Activated CD8-positive, alpha-beta T cell treated with anti-CD3 and anti-CD28 coated beads for 36 hours (primary cell): ENCODE results near the gene ACAP1. TPM values are rescaled to one million over a fixed set of nuclear protein-coding genes. Genes with fewer than 3 reads are reported as not detected.

Experiments used
- ATAC-seq: fragments of 200-7000 bp; cut with Tn5 transposase; one replicate; pipeline ENCODE4 v1.10.0; 2021; ENCODE audit warnings: mild to moderate bottlenecking, moderate library complexity
- CTCF ChIA-PET: fragments of 350-600 bp; sonication (Branson Sonifier 250); formaldehyde crosslinking; loops from one replicate; lab custom pipeline; 2021; ENCODE audit warnings: antibody characterized with exemption; lab: Charles Lee
- POLR2A ChIA-PET: fragments of 350-600 bp; sonication (Branson Sonifier 250); formaldehyde crosslinking; loops from one replicate; lab custom pipeline; 2021; ENCODE audit warnings: antibody characterized with exemption; lab: Charles Lee
- DNase-seq: peaks from one replicate; pipeline ENCODE4 v3.0.0-alpha.2; 2020
- H3K27ac Mint-ChIP-seq: one replicate; pipeline ENCODE4 v1.8.0; 2021; ENCODE audit warnings: mild to moderate bottlenecking, mixed read lengths
- H3K27me3 Mint-ChIP-seq: one replicate; pipeline ENCODE4 v1.8.0; 2021; ENCODE audit warnings: mixed read lengths
- H3K36me3 Mint-ChIP-seq: one replicate; pipeline ENCODE4 v1.8.0; 2021; ENCODE audit warnings: low read depth, mixed read lengths
- H3K4me1 Mint-ChIP-seq: one replicate; pipeline ENCODE4 v1.8.0; 2021; ENCODE audit warnings: low read depth, mixed read lengths
- H3K4me3 Mint-ChIP-seq: one replicate; pipeline ENCODE4 v1.8.0; 2021; ENCODE audit warnings: mild to moderate bottlenecking, moderate library complexity, mixed read lengths
- H3K9me3 Mint-ChIP-seq: one replicate; pipeline ENCODE4 v1.8.0; 2021; ENCODE audit warnings: mixed read lengths
- intact Hi-C: fragments of 100-400 bp; cut with micrococcal nuclease; formaldehyde crosslinking; loops from one replicate; pipeline ENCODE4 v1.10.0; 2022
- total RNA-seq, 2 experiments: library from RNA; stranded (reverse); gene quantifications; one replicate each; pipeline ENCODE4 v1.2.3, GENCODE V29; 2021
- TF ChIP-seq, protein P1 (sequence below): fragments of 200-600 bp; IDR thresholded peaks from one replicate; pipeline ENCODE4 v1.8.0; 2022; ENCODE audit warnings: antibody characterized with exemption, mild to moderate bottlenecking

The ACAP1 gene
- total RNA-seq, 2 experiments from 2014 or later, result 309 to 342 TPM

DNA sequence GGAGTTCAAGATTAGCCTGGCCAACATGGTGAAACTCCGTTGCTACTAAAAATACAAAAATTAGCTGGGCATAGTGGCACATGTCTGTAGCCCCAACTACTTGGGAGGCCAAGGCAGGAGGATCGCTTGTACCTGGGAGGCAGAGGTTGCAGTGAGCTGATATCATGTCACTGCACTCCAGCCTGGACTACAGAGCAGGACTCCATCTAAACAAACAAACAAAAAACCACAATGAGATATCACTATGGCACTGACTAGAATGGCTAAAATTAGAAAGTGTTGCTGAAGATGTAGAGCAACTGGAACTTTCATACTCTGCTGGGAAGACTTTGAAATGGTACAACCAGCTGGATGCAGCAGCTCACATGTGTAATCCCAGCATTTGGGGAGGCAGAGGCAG lies 38.0 kb downstream of the ACAP1 start:
- ChIA-PET POLR2A (interaction anchor here (2.9 kb wide), 1 partner anchor 9 kb away, joined by 11 read pairs; no protein-coding TSS in a partner anchor), CTCF (interaction anchor here (3.9 kb wide), 1 partner anchor 18 kb away, joined by 17 read pairs; no protein-coding TSS in a partner anchor)
- ATAC-seq (no peak), DNase-seq (no peak)
- Mint-ChIP-seq H3K27me3 (peaks cover 8% of the 10 kb centered on the region), H3K4me3 (no peak overlapping the region), H3K27ac (no peak overlapping the region), H3K4me1 (peaks cover 2% of the 10 kb centered on the region), H3K36me3 (peaks cover 2% of the 10 kb centered on the region), H3K9me3 (peaks cover 4% of the 10 kb centered on the region)
- intact Hi-C loops, result no loop called here
- TF ChIP-seq, protein P1, sequence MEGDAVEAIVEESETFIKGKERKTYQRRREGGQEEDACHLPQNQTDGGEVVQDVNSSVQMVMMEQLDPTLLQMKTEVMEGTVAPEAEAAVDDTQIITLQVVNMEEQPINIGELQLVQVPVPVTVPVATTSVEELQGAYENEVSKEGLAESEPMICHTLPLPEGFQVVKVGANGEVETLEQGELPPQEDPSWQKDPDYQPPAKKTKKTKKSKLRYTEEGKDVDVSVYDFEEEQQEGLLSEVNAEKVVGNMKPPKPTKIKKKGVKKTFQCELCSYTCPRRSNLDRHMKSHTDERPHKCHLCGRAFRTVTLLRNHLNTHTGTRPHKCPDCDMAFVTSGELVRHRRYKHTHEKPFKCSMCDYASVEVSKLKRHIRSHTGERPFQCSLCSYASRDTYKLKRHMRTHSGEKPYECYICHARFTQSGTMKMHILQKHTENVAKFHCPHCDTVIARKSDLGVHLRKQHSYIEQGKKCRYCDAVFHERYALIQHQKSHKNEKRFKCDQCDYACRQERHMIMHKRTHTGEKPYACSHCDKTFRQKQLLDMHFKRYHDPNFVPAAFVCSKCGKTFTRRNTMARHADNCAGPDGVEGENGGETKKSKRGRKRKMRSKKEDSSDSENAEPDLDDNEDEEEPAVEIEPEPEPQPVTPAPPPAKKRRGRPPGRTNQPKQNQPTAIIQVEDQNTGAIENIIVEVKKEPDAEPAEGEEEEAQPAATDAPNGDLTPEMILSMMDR, result no peak

DNA sequence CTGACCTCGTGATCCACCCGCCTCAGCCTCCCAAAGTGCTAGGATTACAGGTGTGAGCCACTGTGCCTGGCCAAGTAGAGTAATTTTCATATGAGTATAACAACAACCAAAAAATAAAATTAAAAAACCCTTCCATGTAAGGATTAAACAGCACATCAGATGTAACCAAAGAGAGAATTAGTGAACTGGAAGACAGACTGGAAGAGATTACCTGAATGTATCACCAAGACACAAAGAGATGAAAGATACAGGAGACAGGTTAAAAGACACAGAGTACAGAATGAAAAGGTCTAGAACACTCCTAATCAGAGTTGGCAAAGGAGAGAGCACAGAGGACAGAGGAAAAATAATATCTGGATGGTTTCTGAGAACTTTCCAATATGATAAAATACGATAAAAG lies 42.8 kb downstream of the ACAP1 start:
- ChIA-PET CTCF (no interaction called here), POLR2A (no interaction called here)
- Mint-ChIP-seq H3K4me1 (peaks cover 5% of the 10 kb centered on the region), H3K4me3 (no peak overlapping the region), H3K9me3 (peaks cover 4% of the 10 kb centered on the region), H3K27me3 (peaks cover 36% of the 10 kb centered on the region), H3K27ac (no peak overlapping the region), H3K36me3 (peaks cover 2% of the 10 kb centered on the region)
- ATAC-seq (no peak), DNase-seq (no peak)
- TF ChIP-seq, protein P1, result no peak
- intact Hi-C loops, result no loop called here

DNA sequence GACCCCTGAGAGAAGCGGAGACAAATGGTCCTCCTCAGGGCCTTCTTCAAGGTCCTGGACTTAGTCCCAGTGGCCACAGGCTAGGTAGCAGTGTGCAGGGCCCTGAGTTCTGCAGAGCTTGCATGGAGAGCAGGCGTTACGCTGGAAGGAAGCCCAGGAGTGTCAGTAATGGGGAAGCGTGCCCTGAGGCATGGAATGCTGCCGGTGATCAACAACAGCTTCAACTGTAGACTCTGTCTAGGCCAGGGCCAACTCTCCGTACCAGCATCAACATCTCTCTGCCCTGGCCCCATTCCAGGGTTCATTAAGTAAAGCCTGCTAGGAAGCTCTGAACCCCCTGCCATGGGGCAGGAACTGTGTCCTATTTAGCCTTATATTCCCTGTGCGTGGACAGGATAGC lies 44.0 kb downstream of the ACAP1 start:
- intact Hi-C loops, result no loop called here
- Mint-ChIP-seq H3K9me3 (peaks cover 4% of the 10 kb centered on the region), H3K4me1 (peaks cover 9% of the 10 kb centered on the region), H3K36me3 (peaks cover 2% of the 10 kb centered on the region), H3K4me3 (no peak overlapping the region), H3K27ac (no peak overlapping the region), H3K27me3 (peaks cover 36% of the 10 kb centered on the region)
- ChIA-PET CTCF (interaction anchor here (1.0 to 1.1 kb wide), 2 partner anchors 24 to 25 kb away, joined by 4 read pairs; partner anchors contain the start of gene TMEM95), POLR2A (interaction anchor here (0.7 to 1.5 kb wide), 4 partner anchors 9 to 57 kb away, joined by 3 to 6 read pairs (median 4); no protein-coding TSS in a partner anchor)
- ATAC-seq, result no peak
- DNase-seq, result no peak
- TF ChIP-seq, protein P1, result no peak

DNA sequence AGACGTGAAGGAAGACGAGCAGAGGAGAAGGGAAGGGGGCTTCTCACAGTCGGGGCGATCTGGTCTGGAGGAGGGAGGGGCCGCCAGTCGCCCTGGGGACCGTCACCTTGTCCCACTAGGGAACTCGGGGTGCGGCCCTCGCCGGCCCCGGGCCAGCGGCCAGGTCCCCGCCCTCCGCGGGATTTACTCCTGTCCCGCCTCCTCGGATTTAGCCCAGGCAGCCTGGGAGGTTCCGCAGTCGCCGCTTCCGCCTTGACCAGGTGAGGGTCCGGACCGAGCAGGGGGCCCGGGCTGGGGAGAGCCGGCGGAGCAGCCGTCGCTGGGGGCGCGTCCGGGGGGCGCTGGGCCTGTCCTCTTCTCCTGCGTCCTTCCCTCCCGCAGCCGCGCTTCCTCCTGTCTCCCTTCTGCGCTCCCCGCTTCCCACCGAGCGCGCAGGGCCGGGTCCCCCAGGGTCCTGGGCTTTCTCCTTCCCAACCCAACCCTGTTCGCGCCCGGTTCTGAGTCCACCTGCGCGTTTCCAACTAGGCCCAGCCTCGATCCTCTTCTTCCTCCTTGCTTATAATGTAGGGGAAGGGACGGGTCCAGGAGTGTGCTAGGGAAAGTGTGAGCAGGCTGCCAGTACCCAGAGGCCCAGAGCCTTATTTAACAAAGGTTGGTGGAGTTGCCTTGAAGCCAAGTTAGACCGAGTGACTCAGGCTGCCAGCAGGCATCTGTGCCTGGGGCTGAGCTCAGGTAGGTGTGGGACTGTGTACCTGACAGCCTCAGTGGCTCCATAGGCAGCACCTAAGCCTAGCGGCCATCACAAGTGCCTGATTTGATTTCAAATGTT lies 44.7 kb downstream of the ACAP1 start, which contains the start of gene TNK1:
Gene TNK1, plus strand, starts transcription at position 235 of the 829 bp plus-strand sequence. CDS start 1,838 bp downstream, outside the sequence.
- peaks cover 4% of the 10 kb centered on the region for H3K9me3 Mint-ChIP-seq
- DNase-seq (no peak), ATAC-seq (no peak)
- intact Hi-C loops, result no loop called here
- H3K4me3 Mint-ChIP-seq, result no peak within 1 kb of the TSS
- peaks cover 2% of the 10 kb centered on the region for H3K36me3 Mint-ChIP-seq
- H3K27ac Mint-ChIP-seq, result no peak within 1 kb of the TSS
- ChIA-PET POLR2A (interaction anchor here (0.7 to 1.5 kb wide), 4 partner anchors 8 to 56 kb away, joined by 3 to 6 read pairs (median 4); no protein-coding TSS in a partner anchor), CTCF (interaction anchor here (1.0 to 1.7 kb wide), 3 partner anchors 24 to 26 kb away, joined by 4 to 8 read pairs (median 4); partner anchors contain the start of gene TMEM95)
- H3K4me1 Mint-ChIP-seq, result peaks cover 9% of the 10 kb centered on the region
- TF ChIP-seq, protein P1, result no peak
- H3K27me3 Mint-ChIP-seq, result peaks cover 36% of the 10 kb centered on the region
